ENCODE data around the gene TRMT11.

Gene TRMT11

GRCh38 chr6:126076992-126077664 lies 90.8 kb downstream of the TRMT11 start:
- no peak for DNase-seq (ENCODE audit: low spot score)

GRCh38 chr6:126077810-126078776 lies 91.8 kb downstream of the TRMT11 start:
- no peak for DNase-seq (ENCODE audit: low spot score)

- DNase-seq (ENCODE audit: low spot score) = no peak
Observed at GRCh38 chr6:126083875-126084274, 97.5 kb downstream of the TRMT11 start.

- no peak for DNase-seq (ENCODE audit: low spot score)
Observed at GRCh38 chr6:126086560-126086959, 100.2 kb downstream of the TRMT11 start.

All from iPS-NIHi11 (cell line).